ENCODE data around the gene EPDR1.

EPDR1 gene

GRCh38 chr7:37920305-37920848, at the start of gene EPDR1:
Gene EPDR1 (plus strand): TSS chr7:37920640. CDS start chr7:37920940, 300 bp downstream.
- in situ Hi-C loops (cut with MboI; ENCODE audit: low sequenced_read_pairs): loop anchor here (25.0 kb wide), 2 partner anchors 292 to 417 kb away; no protein-coding TSS in a partner anchor

- in situ Hi-C loops (cut with MboI; ENCODE audit: low sequenced_read_pairs): no loop called here
Observed at GRCh38 chr7:37882086-37882485, 38.4 kb upstream of the EPDR1 start.

GRCh38 chr7:37893359-37893758, 27.1 kb upstream of the EPDR1 start:
- in situ Hi-C loops (cut with MboI; ENCODE audit: low sequenced_read_pairs): loop anchor here (10.0 kb wide), 1 partner anchor 201 kb away; no protein-coding TSS in a partner anchor

- in situ Hi-C loops (cut with MboI; ENCODE audit: low sequenced_read_pairs): loop anchor here (10.0 kb wide), 1 partner anchor 200 kb away; no protein-coding TSS in a partner anchor
Observed at GRCh38 chr7:37894671-37895070, 25.8 kb upstream of the EPDR1 start.

- in situ Hi-C loops (cut with MboI; ENCODE audit: low sequenced_read_pairs): loop anchor here (10.0 to 25.0 kb wide), 3 partner anchors 195 to 438 kb away; no protein-coding TSS in a partner anchor
Observed at GRCh38 chr7:37899712-37900247, 20.7 kb upstream of the EPDR1 start.

GRCh38 chr7:37901236-37901827, 19.1 kb upstream of the EPDR1 start:
- in situ Hi-C loops (cut with MboI; ENCODE audit: low sequenced_read_pairs): loop anchor here (25.0 kb wide), 2 partner anchors 311 to 436 kb away; no protein-coding TSS in a partner anchor

- in situ Hi-C loops (cut with MboI; ENCODE audit: low sequenced_read_pairs): loop anchor here (25.0 kb wide), 2 partner anchors 310 to 435 kb away; no protein-coding TSS in a partner anchor
Observed at GRCh38 chr7:37901890-37902524, 18.4 kb upstream of the EPDR1 start.

GRCh38 chr7:37908221-37908788, 12.1 kb upstream of the EPDR1 start:
- in situ Hi-C loops (cut with MboI; ENCODE audit: low sequenced_read_pairs): loop anchor here (25.0 kb wide), 2 partner anchors 304 to 429 kb away; no protein-coding TSS in a partner anchor

- in situ Hi-C loops (cut with MboI; ENCODE audit: low sequenced_read_pairs): loop anchor here (25.0 kb wide), 2 partner anchors 300 to 425 kb away; no protein-coding TSS in a partner anchor
Observed at GRCh38 chr7:37912756-37913155, 7.7 kb upstream of the EPDR1 start.

GRCh38 chr7:37915438-37915837, 5.0 kb upstream of the EPDR1 start:
- in situ Hi-C loops (cut with MboI; ENCODE audit: low sequenced_read_pairs): loop anchor here (25.0 kb wide), 2 partner anchors 297 to 422 kb away; no protein-coding TSS in a partner anchor

GRCh38 chr7:37916017-37916672, 4.3 kb upstream of the EPDR1 start:
- in situ Hi-C loops (cut with MboI; ENCODE audit: low sequenced_read_pairs): loop anchor here (25.0 kb wide), 2 partner anchors 296 to 421 kb away; no protein-coding TSS in a partner anchor

GRCh38 chr7:37916673-37917660, 3.5 kb upstream of the EPDR1 start, which contains the start of gene SFRP4:
Gene SFRP4 (minus strand): TSS chr7:37916817. CDS start chr7:37916537, 280 bp downstream.
- in situ Hi-C loops (cut with MboI; ENCODE audit: low sequenced_read_pairs): loop anchor here (25.0 kb wide), 2 partner anchors 295 to 420 kb away; no protein-coding TSS in a partner anchor

- in situ Hi-C loops (cut with MboI; ENCODE audit: low sequenced_read_pairs): loop anchor here (25.0 kb wide), 2 partner anchors 294 to 419 kb away; no protein-coding TSS in a partner anchor
Observed at GRCh38 chr7:37918526-37918925, 1.9 kb upstream of the EPDR1 start.

GRCh38 chr7:37920849-37921805, 687 bp downstream of the EPDR1 start:
- in situ Hi-C loops (cut with MboI; ENCODE audit: low sequenced_read_pairs): loop anchor here (25.0 kb wide), 2 partner anchors 291 to 416 kb away; no protein-coding TSS in a partner anchor

GRCh38 chr7:37921876-37922275, 1.4 kb downstream of the EPDR1 start:
- in situ Hi-C loops (cut with MboI; ENCODE audit: low sequenced_read_pairs): loop anchor here (25.0 kb wide), 2 partner anchors 290 to 415 kb away; no protein-coding TSS in a partner anchor

GRCh38 chr7:37923996-37924395, 3.6 kb downstream of the EPDR1 start:
- in situ Hi-C loops (cut with MboI; ENCODE audit: low sequenced_read_pairs): loop anchor here (25.0 kb wide), 2 partner anchors 288 to 413 kb away; no protein-coding TSS in a partner anchor

GRCh38 chr7:37924491-37925041, 4.1 kb downstream of the EPDR1 start:
- in situ Hi-C loops (cut with MboI; ENCODE audit: low sequenced_read_pairs): loop anchor here (25.0 kb wide), 2 partner anchors 288 to 413 kb away; no protein-coding TSS in a partner anchor

Data from HL-60/S4 treated with retinoic acid at 250 ng/mL for 4 days and 3 days (cell line).